Spleen (tissue), 13 donors: ENCODE measurements around the gene GJA1. TPM values are rescaled to one million over a fixed set of nuclear protein-coding genes. Genes with fewer than 3 reads are reported as not detected.
"Not testable (repeated sequence)": the region's sequence is repeated elsewhere in the genome, so short reads cannot be mapped to it uniquely, and the experiment has no call there.

Experiments
- DNase-seq: peaks from one replicate; pipeline ENCODE4 v3.0.0-alpha.2; 2020
- H3K27ac ChIP-seq, 8 donors: fragments of 200-600 bp; sonication (generic) in 7 of 8; 1 replicate in 4 of 8; 2 replicates in 4 of 8; pipeline versions ENCODE4 v1.5.0 to v1.8.0; 2016 to 2021; ENCODE audit warnings: inconsistent platforms in 4 of 8, mild to moderate bottlenecking in 4 of 8, moderate library complexity in 1 of 8
- H3K27me3 ChIP-seq, 7 donors: fragments of 200-600 bp; sonication (generic) in 6 of 7; replicated peaks in 1 of 7; 1 replicate in 4 of 7; 2 replicates in 3 of 7; pipeline versions ENCODE4 v1.5.0 to v1.8.0; 2016 to 2021; ENCODE audit warnings: inconsistent platforms in 3 of 7, mild to moderate bottlenecking in 1 of 7
- H3K36me3 ChIP-seq, 6 donors: fragments of 200-600 bp; sonication (generic) in 5 of 6; 1 replicate in 4 of 6; 2 replicates in 2 of 6; pipeline versions ENCODE4 v1.5.0 to v1.8.0; 2016 to 2021; ENCODE audit warnings: inconsistent platforms in 2 of 6
- H3K4me1 ChIP-seq, 6 donors: fragments of 200-600 bp; sonication (generic) in 5 of 6; 1 replicate in 3 of 6; 2 replicates in 3 of 6; pipeline versions ENCODE4 v1.5.0 to v1.8.0; 2016 to 2021; ENCODE audit warnings: inconsistent platforms in 3 of 6
- H3K4me3 ChIP-seq, 8 donors: fragments of 200-600 bp; sonication (generic) in 7 of 8; 1 replicate in 4 of 8; 2 replicates in 4 of 8; pipeline versions ENCODE4 v1.5.0 to v1.8.0; 2016 to 2021; ENCODE audit warnings: inconsistent platforms in 4 of 8, mild to moderate bottlenecking in 4 of 8, moderate library complexity in 2 of 8
- H3K9me3 ChIP-seq, 8 donors: fragments of 200-600 bp; sonication (generic) in 7 of 8; 1 replicate in 4 of 8; 2 replicates in 4 of 8; pipeline versions ENCODE4 v1.5.0 to v1.8.0; 2016 to 2021; ENCODE audit warnings: inconsistent platforms in 4 of 8
- POLR2A ChIP-seq, 3 donors: fragments of 450-650 bp; IDR thresholded peaks; one replicate each; pipeline ENCODE4 v1.5.1; 2017; ENCODE audit warnings: antibody characterized with exemption in 3 of 3, mild to moderate bottlenecking in 1 of 3
- POLR2AphosphoS5 ChIP-seq, 3 donors: sonication (generic); formaldehyde crosslinking; IDR thresholded peaks; one replicate each; pipeline ENCODE4 v1.5.1; 2017; ENCODE audit warnings: antibody characterized with exemption in 3 of 3
- WGBS, 5 donors: extraction: QIAGEN DNeasy Blood & Tissue Kit in 3 of 5; methylation state at CpG; one replicate each; pipeline versions ENCODE4 v1.1.5 to v1.1.7; 2013 to 2018; 5-methylcytosine and 5-hydroxymethylcytosine counted together
- intact Hi-C: fragments of 100-400 bp; cut with DNase I; formaldehyde crosslinking; loops from one replicate; pipeline ENCODE4 v1.15.0; 2023; ENCODE audit warnings: low total_unique reads
- long read RNA-seq, 2 donors: transcript quantifications; one replicate each; lab custom pipeline, GENCODE V29; 2026
- polyA plus RNA-seq, 3 donors: library from polyadenylated mRNA; stranded (reverse); fragments of 200-250 nt; gene quantifications; one replicate each; pipeline ENCODE4 v1.2.1, GENCODE V29; 2013
- total RNA-seq, 7 donors: library from RNA; depleted of rRNA in 3 of 7; stranded (reverse); fragments of >200 nt in 3 of 7; fragmentation: NEBNext Ultra II Directional in 4 of 7; extraction: Animal tissue kit (Norgen Biotek cat#: 25700) in 4 of 7; gene quantifications; one replicate each; pipeline versions ENCODE4 v1.1.0 to v1.2.1, GENCODE V29; 2016 to 2021
- TF ChIP-seq, protein P1 (sequence below), 11 experiments: fragments of 200-600 bp in 7 of 11; fragments of 450-650 bp in 4 of 11; sonication (generic) in 4 of 11; IDR thresholded peaks in 8 of 11; conservative IDR thresholded peaks in 3 of 11; 1 replicate in 7 of 11; 2 replicates in 4 of 11; pipeline versions ENCODE4 v1.4.0 to v1.8.0; 2016 to 2021; ENCODE audit warnings: antibody characterized with exemption in 11 of 11, inconsistent platforms in 4 of 11, mild to moderate bottlenecking in 1 of 11
- donor health status: healthy with polysubstance abuse.
- donor health status: DM: no; HTN: no; CAD: no; lungs with moderate emphysema.
- donor health status: DM: no; HTN: no; CAD: no.
- donor health status: Bipolar disorder and iron deficiency.
- donor health status: healthy.
- donor health status: DM: no; HTN: no; CAD: no.
- donor health status: DM: yes; HTN: yes; CAD: no.

GJA1 gene
- total RNA-seq (1 to 10 TPM; 1.3 to 8.1 (median 3.4) TPM), polyA plus RNA-seq (1 to 10 TPM; 1.5 to 6.5 (median 2.7) TPM)
- long read RNA-seq, donor 1, transcript GJA1-204 (2 exons, 3,152 nt): major isoform, 5 of 5 reads
- long read RNA-seq, donor 1, partial matches to known transcripts: 0 of 5 reads
- long read RNA-seq, donor 1, other reads (novel, unspliced or antisense): 0 of 5 reads
- long read RNA-seq, donor 2, partial matches to known transcripts: 0 of 4 reads
- long read RNA-seq, donor 2, other reads (novel, unspliced or antisense): 0 of 4 reads

DNA sequence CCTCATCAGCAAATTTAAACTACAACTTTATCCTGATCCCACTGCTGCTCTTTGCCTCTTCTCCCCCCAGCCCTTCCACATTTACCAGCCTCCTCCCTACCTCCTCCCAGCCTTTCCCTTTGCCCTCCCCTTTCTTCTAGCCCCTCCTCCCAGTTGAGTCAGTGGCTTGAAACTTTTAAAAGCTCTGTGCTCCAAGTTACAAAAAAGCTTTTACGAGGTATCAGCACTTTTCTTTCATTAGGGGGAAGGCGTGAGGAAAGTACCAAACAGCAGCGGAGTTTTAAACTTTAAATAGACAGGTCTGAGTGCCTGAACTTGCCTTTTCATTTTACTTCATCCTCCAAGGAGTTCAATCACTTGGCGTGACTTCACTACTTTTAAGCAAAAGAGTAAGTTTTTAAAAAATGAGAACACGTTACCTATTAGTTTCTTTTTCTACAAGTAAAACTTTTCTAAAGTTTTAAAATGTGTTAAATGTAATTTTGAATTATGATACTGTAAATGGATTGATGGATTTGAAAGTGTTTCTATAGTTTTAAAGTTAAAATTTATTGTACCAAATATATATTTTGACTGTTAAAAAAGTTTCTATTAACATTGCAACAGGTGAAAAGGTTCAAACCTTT lies at the start of gene GJA1:
TSS of gene GJA1 (plus strand) at position 203 of the 626 bp plus-strand sequence. CDS start 11,202 bp downstream, outside the sequence.
- Histone ChIP-seq H3K4me3 (peak within 1 kb of the TSS; percentile 35 to 71 (median 49)), H3K4me1 (peaks cover 0 to 27% (median 14%) of the 10 kb centered on the region in 6 donors), H3K36me3 (no peaks in the 10 kb centered on the region), H3K9me3 (no peaks in the 10 kb centered on the region), H3K27me3 (peaks cover 0 to 54% (median 21%) of the 10 kb centered on the region in 7 donors), H3K27ac (peak within 1 kb of the TSS in 2 of 8 donors; percentile 40 to 55)
- no peak for DNase-seq
- WGBS, 5 donors: 26 to 43% (median 32%) methylated on average over 5 of the region's 5 CpGs
- intact Hi-C loops: no loop called here
- TF ChIP-seq POLR2AphosphoS5 (IDR thresholded peaks at IDR 0.05) (no peak), POLR2A (IDR thresholded peaks at IDR 0.05) (no peak)
- TF ChIP-seq, protein P1, sequence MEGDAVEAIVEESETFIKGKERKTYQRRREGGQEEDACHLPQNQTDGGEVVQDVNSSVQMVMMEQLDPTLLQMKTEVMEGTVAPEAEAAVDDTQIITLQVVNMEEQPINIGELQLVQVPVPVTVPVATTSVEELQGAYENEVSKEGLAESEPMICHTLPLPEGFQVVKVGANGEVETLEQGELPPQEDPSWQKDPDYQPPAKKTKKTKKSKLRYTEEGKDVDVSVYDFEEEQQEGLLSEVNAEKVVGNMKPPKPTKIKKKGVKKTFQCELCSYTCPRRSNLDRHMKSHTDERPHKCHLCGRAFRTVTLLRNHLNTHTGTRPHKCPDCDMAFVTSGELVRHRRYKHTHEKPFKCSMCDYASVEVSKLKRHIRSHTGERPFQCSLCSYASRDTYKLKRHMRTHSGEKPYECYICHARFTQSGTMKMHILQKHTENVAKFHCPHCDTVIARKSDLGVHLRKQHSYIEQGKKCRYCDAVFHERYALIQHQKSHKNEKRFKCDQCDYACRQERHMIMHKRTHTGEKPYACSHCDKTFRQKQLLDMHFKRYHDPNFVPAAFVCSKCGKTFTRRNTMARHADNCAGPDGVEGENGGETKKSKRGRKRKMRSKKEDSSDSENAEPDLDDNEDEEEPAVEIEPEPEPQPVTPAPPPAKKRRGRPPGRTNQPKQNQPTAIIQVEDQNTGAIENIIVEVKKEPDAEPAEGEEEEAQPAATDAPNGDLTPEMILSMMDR (IDR thresholded peaks at IDR 0.05 in 8 of 11, conservative IDR thresholded peaks at IDR 0.05 in 3 of 11): no peak

- H3K4me1 ChIP-seq, H3K27me3 ChIP-seq, H3K9me3 ChIP-seq, intact Hi-C loops, H3K36me3 ChIP-seq, H3K4me3 ChIP-seq, DNase-seq, H3K27ac ChIP-seq: not testable (repeated sequence)
- WGBS, 5 donors: 78 to 95% (median 85%) methylated on average over 3 of the region's 3 CpGs
Observed at GRCh38 chr6:121386551-121386950, 48.9 kb upstream of the GJA1 start.

GRCh38 chr6:121389419-121389818 lies 46.0 kb upstream of the GJA1 start:
- no peak overlapping the region for H3K27ac ChIP-seq
- DNase-seq: no peak
- no peaks in the 10 kb centered on the region for H3K36me3 ChIP-seq
- no peaks in the 10 kb centered on the region for H3K9me3 ChIP-seq
- no peaks in the 10 kb centered on the region for H3K4me1 ChIP-seq
- no peak overlapping the region for H3K4me3 ChIP-seq
- TF ChIP-seq POLR2A (IDR thresholded peaks at IDR 0.05): no peak
- no peak for TF ChIP-seq POLR2AphosphoS5 (IDR thresholded peaks at IDR 0.05)
- TF ChIP-seq, protein P1 (IDR thresholded peaks at IDR 0.05 in 8 of 11, conservative IDR thresholded peaks at IDR 0.05 in 3 of 11): no peak
- no peaks in the 10 kb centered on the region for H3K27me3 ChIP-seq
- intact Hi-C loops: no loop called here
- 70 to 94% (median 85%) methylated on average over 1 to 3 of the region's 3 CpGs for WGBS, 5 donors

GRCh38 chr6:121393731-121394505 lies 41.5 kb upstream of the GJA1 start:
- no peaks in the 10 kb centered on the region for H3K27me3 ChIP-seq
- TF ChIP-seq, protein P1 (IDR thresholded peaks at IDR 0.05 in 8 of 11, conservative IDR thresholded peaks at IDR 0.05 in 3 of 11): no peak
- no peak for TF ChIP-seq POLR2AphosphoS5 (IDR thresholded peaks at IDR 0.05)
- no peak for TF ChIP-seq POLR2A (IDR thresholded peaks at IDR 0.05)
- H3K4me3 ChIP-seq: no peak overlapping the region
- intact Hi-C loops: no loop called here
- no peak overlapping the region for H3K27ac ChIP-seq
- H3K4me1 ChIP-seq: no peaks in the 10 kb centered on the region
- no peak for DNase-seq
- WGBS, 5 donors: 78 to 94% (median 87%) methylated on average over 1 of the region's 1 CpG
- no peaks in the 10 kb centered on the region for H3K9me3 ChIP-seq
- H3K36me3 ChIP-seq: no peaks in the 10 kb centered on the region
